K562 (cell line): ENCODE results near the gene SHLD1. TPM values are rescaled to one million over a fixed set of nuclear protein-coding genes. Genes with fewer than 3 reads are reported as not detected.

Experiments
- ASH1L ChIP-seq: fragments of 450-650 bp; IDR thresholded peaks from 2 replicates; pipeline ENCODE4 v1.6.1; 2018; ENCODE audit warnings: borderline replicate concordance, mild to moderate bottlenecking, low read depth; ENCODE audit not compliant: partially characterized antibody
- ATF7 ChIP-seq: fragments of 450-650 bp; IDR thresholded peaks from 2 replicates; pipeline ENCODE4 v1.7.1; 2014; ENCODE audit warnings: mild to moderate bottlenecking, moderate library complexity
- BRF1 ChIP-seq: IDR thresholded peaks from 3 replicates; pipeline ENCODE4 v1.6.1; 2011; ENCODE audit warnings: borderline replicate concordance, mild to moderate bottlenecking; ENCODE audit not compliant: insufficient read length; ENCODE audit errors: extremely low read depth
- CREM ChIP-seq: IDR thresholded peaks from 2 replicates; pipeline ENCODE4 v1.6.1; 2014; ENCODE audit warnings: antibody characterized with exemption, low read depth
- CTCF ChIP-seq, 3 experiments: IDR thresholded peaks in 2 of 3; conservative IDR thresholded peaks in 1 of 3; 2 replicates each; pipeline ENCODE4 v1.5.1; 2011 to 2012; ENCODE audit warnings: low read length in 3 of 3, mild to moderate bottlenecking in 3 of 3, control low read depth in 2 of 3, improper control_type of control experiment in 1 of 3, inconsistent platforms in 1 of 3, low read depth in 1 of 3, mixed read lengths in 1 of 3, moderate library complexity in 1 of 3; ENCODE audit not compliant: insufficient read depth in 2 of 3
- EHMT2 ChIP-seq: fragments of 450-650 bp; IDR thresholded peaks from 2 replicates; pipeline ENCODE4 v1.6.1; 2018; ENCODE audit warnings: antibody characterized with exemption
- ERF ChIP-seq: fragments of 450-650 bp; formaldehyde crosslinking; IDR thresholded peaks from 2 replicates; pipeline ENCODE4 v1.4.0; 2020; ENCODE audit warnings: mild to moderate bottlenecking, mixed read lengths
- HEY1 ChIP-seq: fragments of 250-450 bp; sonication (Bioruptor Pico); IDR thresholded peaks from 2 replicates; pipeline ENCODE4 v1.5.0; 2020; ENCODE audit warnings: mild to moderate bottlenecking, moderate library complexity, borderline replicate concordance
- ILK ChIP-seq: fragments of 450-650 bp; IDR thresholded peaks from 2 replicates; pipeline ENCODE4 v1.6.1; 2016; ENCODE audit warnings: missing genetic modification characterization, low read depth, mild to moderate bottlenecking, missing compliant biosample characterization, moderate library complexity, borderline replicate concordance
- IRF2 ChIP-seq: sonication (generic); formaldehyde crosslinking; IDR thresholded peaks from 2 replicates; pipeline ENCODE4 v1.8.1; 2022; ENCODE audit warnings: mild to moderate bottlenecking, missing genetic modification reagents
- MTA2 ChIP-seq: fragments of 450-650 bp; IDR thresholded peaks from 2 replicates; pipeline ENCODE4 v1.6.1; 2016; ENCODE audit warnings: low read depth
- NFIC ChIP-seq: fragments of 450-650 bp; IDR thresholded peaks from 2 replicates; pipeline ENCODE4 v1.6.1; 2017; ENCODE audit warnings: mild to moderate bottlenecking, inconsistent platforms
- NFIX ChIP-seq: fragments of 250-450 bp; sonication (Bioruptor Pico); IDR thresholded peaks from 2 replicates; pipeline ENCODE4 v1.4.0; 2020; ENCODE audit warnings: low read depth, mild to moderate bottlenecking, moderate library complexity
- PCBP1 ChIP-seq: fragments of 200-400 bp; formaldehyde crosslinking; IDR thresholded peaks from 2 replicates; pipeline ENCODE4 v1.6.1; 2018; ENCODE audit warnings: mild to moderate bottlenecking, low read depth, low read length; ENCODE audit not compliant: poor library complexity, severe bottlenecking
- PHTF2 ChIP-seq: fragments of 250-450 bp; sonication (Bioruptor Pico); IDR thresholded peaks from 2 replicates; pipeline ENCODE4 v1.5.0; 2021; ENCODE audit warnings: mild to moderate bottlenecking
- SMARCE1 ChIP-seq: fragments of 450-650 bp; IDR thresholded peaks from 2 replicates; pipeline ENCODE4 v1.7.1; 2016; ENCODE audit warnings: mild to moderate bottlenecking
- SRSF3 ChIP-seq: fragments of 200-400 bp; formaldehyde crosslinking; IDR thresholded peaks from 2 replicates; pipeline ENCODE4 v1.6.1; 2016; ENCODE audit warnings: mild to moderate bottlenecking, low read length, moderate library complexity; ENCODE audit not compliant: insufficient read depth
- TEAD2 ChIP-seq: fragments of 450-650 bp; IDR thresholded peaks from 2 replicates; pipeline ENCODE4 v1.6.1; 2016; ENCODE audit warnings: missing genetic modification characterization, control low read depth, missing compliant biosample characterization
- ZKSCAN3 ChIP-seq: fragments of 250-450 bp; sonication (Bioruptor Pico); IDR thresholded peaks from 2 replicates; pipeline ENCODE4 v1.4.0; 2020
- ZNF146 ChIP-seq: IDR thresholded peaks from one replicate; pipeline ENCODE4 v1.6.1; 2018; ENCODE audit warnings: missing compliant biosample characterization; ENCODE audit not compliant: unreplicated experiment
- ZNF23 ChIP-seq: fragments of 250-450 bp; sonication (Bioruptor Pico); IDR thresholded peaks from 2 replicates; pipeline ENCODE4 v1.4.0; 2020; ENCODE audit warnings: mild to moderate bottlenecking
- ZNF3 ChIP-seq: fragments of 250-450 bp; sonication (Bioruptor Pico); IDR thresholded peaks from 2 replicates; pipeline ENCODE4 v1.5.0; 2021; ENCODE audit warnings: mild to moderate bottlenecking, moderate library complexity
- ZNF518B ChIP-seq: fragments of 250-450 bp; sonication (Bioruptor Pico); IDR thresholded peaks from 2 replicates; pipeline ENCODE4 v1.5.0; 2021; ENCODE audit warnings: mild to moderate bottlenecking, moderate library complexity
- polyA plus RNA-seq, 8 experiments: library from polyadenylated mRNA; depleted of rRNA in 4 of 8; stranded (reverse) in 5 of 8; unstranded in 3 of 8; fragments of >200 nt; fragmentation: Nextera tagmentation in 2 of 8; fragmentation: Illumina TruSeq in 1 of 8; extraction: Ambion mirVana in 2 of 8; extraction: Trizol in 1 of 8; gene quantifications; 2 replicates each; pipeline versions ENCODE4 v1.2.1 to v1.2.3, GENCODE V29; 2011 to 2014; ENCODE audit warnings: inconsistent platforms in 1 of 8, missing spikeins in 1 of 8
- total RNA-seq, 7 experiments: library from RNA; depleted of rRNA in 6 of 7; stranded (reverse); fragments of >200 nt in 6 of 7; fragmentation: Illumina TruSeq in 2 of 7; extraction: Trizol in 2 of 7; gene quantifications; 2 replicates each; pipeline versions ENCODE4 v1.2.1 to v1.2.3, GENCODE V29; 2011 to 2021; ENCODE audit warnings: low replicate concordance in 1 of 7
- TF ChIP-seq, protein P1 (sequence below): sonication (generic); formaldehyde crosslinking; IDR thresholded peaks from 2 replicates; pipeline ENCODE4 v1.8.0; 2022; ENCODE audit warnings: mild to moderate bottlenecking, low read depth, missing genetic modification reagents

The SHLD1 gene
- total and polyA plus RNA-seq, 9 of the 15 experiments (the other 6 are each of a cell fraction or from before 2014, with no cell fraction given), result 3.7 to 21.6 (median 8.2) TPM

- TF ChIP-seq ZNF3 (CRISPR knock-in tag) (no peak), CREM (peak; percentile 78), SRSF3 (no peak), ZKSCAN3 (CRISPR knock-in tag) (no peak), SMARCE1 (no peak), MTA2 (no peak), NFIX (no peak), ERF (CRISPR knock-in tag) (no peak), PCBP1 (no peak), ZNF23 (CRISPR knock-in tag) (no peak), ASH1L (peak; percentile 29), TEAD2 (tag) (0 out of 2 replicates have a peak, but pooled peaks have one; percentile 20), IRF2 (CRISPR knock-in tag) (no peak), ZNF146 (CRISPR knock-in tag) (no peak), EHMT2 (no peak), BRF1 (no peak), PHTF2 (CRISPR knock-in tag) (no peak), ILK (tag) (no peak), HEY1 (no peak), ATF7 (no peak), CTCF (IDR thresholded peaks at IDR 0.05 in 2 of 3, conservative IDR thresholded peaks at IDR 0.05 in 1 of 3; ENCODE audit: insufficient read depth in 2 of 3, low read depth in 1 of 3, low read length in 3 of 3) (no peak), NFIC (no peak), ZNF518B (CRISPR knock-in tag) (no peak)
- TF ChIP-seq, protein P1, sequence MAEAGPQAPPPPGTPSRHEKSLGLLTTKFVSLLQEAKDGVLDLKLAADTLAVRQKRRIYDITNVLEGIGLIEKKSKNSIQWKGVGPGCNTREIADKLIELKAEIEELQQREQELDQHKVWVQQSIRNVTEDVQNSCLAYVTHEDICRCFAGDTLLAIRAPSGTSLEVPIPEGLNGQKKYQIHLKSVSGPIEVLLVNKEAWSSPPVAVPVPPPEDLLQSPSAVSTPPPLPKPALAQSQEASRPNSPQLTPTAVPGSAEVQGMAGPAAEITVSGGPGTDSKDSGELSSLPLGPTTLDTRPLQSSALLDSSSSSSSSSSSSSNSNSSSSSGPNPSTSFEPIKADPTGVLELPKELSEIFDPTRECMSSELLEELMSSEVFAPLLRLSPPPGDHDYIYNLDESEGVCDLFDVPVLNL, result no peak
These were observed at the start of gene SHLD1 (continued) for GRCh38 chr20:5749952-5750779.
